Activated CD4-positive, alpha-beta T cell treated with anti-CD3 and anti-CD28 coated beads, Interleukin-2, amount 10 ng/mL, durations not matched to agents 7 days and 5 days (primary cell): ENCODE data around the gene CAB39L. TPM values are rescaled to one million over a fixed set of nuclear protein-coding genes. Genes with fewer than 3 reads are reported as not detected.

Experiments
- CTCF ChIA-PET: fragments of 350-600 bp; sonication (Branson Sonifier 250); formaldehyde crosslinking; loops from one replicate; lab custom pipeline; 2021; ENCODE audit warnings: antibody characterized with exemption; lab: Charles Lee
- POLR2A ChIA-PET: fragments of 350-600 bp; sonication (Branson Sonifier 250); formaldehyde crosslinking; loops from one replicate; lab custom pipeline; 2021; ENCODE audit warnings: antibody characterized with exemption; lab: Charles Lee
- DNase-seq: peaks from one replicate; pipeline ENCODE4 v3.0.0-alpha.2; 2020
- H3K27ac Mint-ChIP-seq: one replicate; pipeline ENCODE4 v1.8.0; 2021; ENCODE audit warnings: mild to moderate bottlenecking, moderate library complexity, mixed read lengths
- H3K27me3 Mint-ChIP-seq: one replicate; pipeline ENCODE4 v1.8.0; 2021; ENCODE audit warnings: mixed read lengths
- H3K36me3 Mint-ChIP-seq: one replicate; pipeline ENCODE4 v1.8.0; 2021; ENCODE audit warnings: low read depth, mixed read lengths
- H3K4me1 Mint-ChIP-seq: one replicate; pipeline ENCODE4 v1.8.0; 2021; ENCODE audit warnings: mixed read lengths
- H3K4me3 Mint-ChIP-seq: one replicate; pipeline ENCODE4 v1.8.0; 2021; ENCODE audit warnings: mild to moderate bottlenecking, moderate library complexity, mixed read lengths
- H3K9me3 Mint-ChIP-seq: one replicate; pipeline ENCODE4 v1.8.0; 2021; ENCODE audit warnings: mixed read lengths
- total RNA-seq, 2 experiments: library from RNA; stranded (reverse); gene quantifications; one replicate each; pipeline ENCODE4 v1.2.3, GENCODE V29; 2021

CAB39L gene
- total RNA-seq, result 1 to 10 TPM; 3.1 to 3.5 TPM

- peak within 1 kb of the TSS; percentile 92 for H3K4me3 Mint-ChIP-seq
- no peaks in the 10 kb centered on the region for H3K9me3 Mint-ChIP-seq
- DNase-seq, result peak; percentile 99
- H3K36me3 Mint-ChIP-seq, result peaks cover 20% of the 10 kb centered on the region
- peak within 1 kb of the TSS; percentile 99 for H3K27ac Mint-ChIP-seq
- ChIA-PET CTCF (interaction anchor here (0.5 to 2.9 kb wide), 12 partner anchors 9 to 142 kb away, joined by 3 to 11 read pairs (median 4); no protein-coding TSS in a partner anchor), POLR2A (interaction anchor here (1.4 to 2.4 kb wide), 3 partner anchors 11 to 184 kb away, joined by 3 to 14 read pairs (median 4); partner anchors contain the start of genes ARL11 and PHF11)
- no peaks in the 10 kb centered on the region for H3K27me3 Mint-ChIP-seq
- H3K4me1 Mint-ChIP-seq, result peaks cover 54% of the 10 kb centered on the region
Measured at GRCh38 chr13:49443704-49444523, at the start of gene CAB39L, which contains the start of gene SETDB2. Gene CAB39L (minus strand): TSS chr13:49444064. CDS start chr13:49382910, 61,154 bp downstream. Gene SETDB2 (plus strand): TSS chr13:49444274. CDS start chr13:49451894, 7,620 bp downstream.

GRCh38 chr13:49488563-49488962, 44.7 kb upstream of the CAB39L start:
- Mint-ChIP-seq H3K27ac (no peak overlapping the region), H3K4me3 (no peak overlapping the region), H3K9me3 (no peaks in the 10 kb centered on the region), H3K36me3 (peaks cover 40% of the 10 kb centered on the region), H3K4me1 (peaks cover 7% of the 10 kb centered on the region), H3K27me3 (no peaks in the 10 kb centered on the region)
- CTCF ChIA-PET, result no interaction called here
- POLR2A ChIA-PET, result interaction anchor here (0.7 kb wide), 1 partner anchor 22 kb away, joined by 3 read pairs; no protein-coding TSS in a partner anchor
- no peak for DNase-seq

GRCh38 chr13:49481788-49482187, 37.9 kb upstream of the CAB39L start:
- H3K27me3 Mint-ChIP-seq, result no peaks in the 10 kb centered on the region
- H3K27ac Mint-ChIP-seq, result no peak overlapping the region
- no peak overlapping the region for H3K4me3 Mint-ChIP-seq
- POLR2A ChIA-PET, result no interaction called here
- H3K4me1 Mint-ChIP-seq, result no peaks in the 10 kb centered on the region
- CTCF ChIA-PET, result interaction anchor here (1.2 to 1.3 kb wide), 2 partner anchors 10 to 11 kb away, joined by 3 read pairs; no protein-coding TSS in a partner anchor
- H3K36me3 Mint-ChIP-seq, result peaks cover 50% of the 10 kb centered on the region
- H3K9me3 Mint-ChIP-seq, result no peaks in the 10 kb centered on the region
- DNase-seq, result no peak

- no peak for DNase-seq
- no peaks in the 10 kb centered on the region for H3K9me3 Mint-ChIP-seq
- H3K4me1 Mint-ChIP-seq, result no peaks in the 10 kb centered on the region
- no peak overlapping the region for H3K27ac Mint-ChIP-seq
- no peak overlapping the region for H3K4me3 Mint-ChIP-seq
- no peaks in the 10 kb centered on the region for H3K27me3 Mint-ChIP-seq
- H3K36me3 Mint-ChIP-seq, result peaks cover 33% of the 10 kb centered on the region
- POLR2A ChIA-PET, result no interaction called here
- CTCF ChIA-PET, result interaction anchor here (1.3 kb wide), 1 partner anchor 10 kb away, joined by 3 read pairs; no protein-coding TSS in a partner anchor
Measured at GRCh38 chr13:49476529-49476928, 32.7 kb upstream of the CAB39L start.

- POLR2A ChIA-PET, result no interaction called here
- H3K4me1 Mint-ChIP-seq, result no peaks in the 10 kb centered on the region
Measured at GRCh38 chr13:49472186-49472585, 28.3 kb upstream of the CAB39L start.

GRCh38 chr13:49466292-49466838, 22.5 kb upstream of the CAB39L start:
- no peaks in the 10 kb centered on the region for H3K4me1 Mint-ChIP-seq
- H3K27me3 Mint-ChIP-seq, result no peaks in the 10 kb centered on the region
- H3K36me3 Mint-ChIP-seq, result peaks cover 49% of the 10 kb centered on the region
- POLR2A ChIA-PET, result interaction anchor here (0.6 kb wide), 1 partner anchor 22 kb away, joined by 3 read pairs; no protein-coding TSS in a partner anchor
- H3K4me3 Mint-ChIP-seq, result no peak overlapping the region
- H3K9me3 Mint-ChIP-seq, result peaks cover 13% of the 10 kb centered on the region
- CTCF ChIA-PET, result interaction anchor here (0.6 to 1.0 kb wide), 4 partner anchors 11 to 1275 kb away, joined by 3 to 5 read pairs (median 4); no protein-coding TSS in a partner anchor
- no peak overlapping the region for H3K27ac Mint-ChIP-seq
- DNase-seq, result no peak

More at GRCh38 chr13:49472186-49472585, 28.3 kb upstream of the CAB39L start:
- H3K4me3 Mint-ChIP-seq, result no peak overlapping the region
- no peak for DNase-seq
- no peaks in the 10 kb centered on the region for H3K27me3 Mint-ChIP-seq
- peaks cover 31% of the 10 kb centered on the region for H3K36me3 Mint-ChIP-seq
- no peak overlapping the region for H3K27ac Mint-ChIP-seq
- no peaks in the 10 kb centered on the region for H3K9me3 Mint-ChIP-seq
- CTCF ChIA-PET, result interaction anchor here (1.1 kb wide), 1 partner anchor 21 kb away, joined by 3 read pairs; no protein-coding TSS in a partner anchor

GRCh38 chr13:49464621-49465325, 20.9 kb upstream of the CAB39L start:
- Mint-ChIP-seq H3K27ac (no peak overlapping the region), H3K4me1 (no peaks in the 10 kb centered on the region), H3K36me3 (peaks cover 51% of the 10 kb centered on the region), H3K9me3 (peaks cover 13% of the 10 kb centered on the region), H3K4me3 (no peak overlapping the region), H3K27me3 (no peaks in the 10 kb centered on the region)
- POLR2A ChIA-PET, result no interaction called here
- no peak for DNase-seq
- CTCF ChIA-PET, result interaction anchor here (0.6 to 0.9 kb wide), 3 partner anchors 21 to 1491 kb away, joined by 3 to 6 read pairs (median 5); partner anchors contain the start of genes CAB39L and SETDB2

GRCh38 chr13:49464085-49464484, 20.2 kb upstream of the CAB39L start:
- Mint-ChIP-seq H3K27me3 (no peaks in the 10 kb centered on the region), H3K9me3 (peaks cover 13% of the 10 kb centered on the region), H3K27ac (no peak overlapping the region), H3K4me3 (no peak overlapping the region), H3K4me1 (no peaks in the 10 kb centered on the region), H3K36me3 (peaks cover 44% of the 10 kb centered on the region)
- ChIA-PET POLR2A (no interaction called here), CTCF (no interaction called here)
- no peak for DNase-seq

GRCh38 chr13:49459580-49459979, 15.7 kb upstream of the CAB39L start:
- CTCF ChIA-PET, result interaction anchor here (1.0 to 1.7 kb wide), 3 partner anchors 9 to 25 kb away, joined by 3 to 5 read pairs (median 3); no protein-coding TSS in a partner anchor
- no peaks in the 10 kb centered on the region for H3K27me3 Mint-ChIP-seq
- peaks cover 13% of the 10 kb centered on the region for H3K9me3 Mint-ChIP-seq
- DNase-seq, result no peak
- peaks cover 45% of the 10 kb centered on the region for H3K36me3 Mint-ChIP-seq
- POLR2A ChIA-PET, result no interaction called here
- H3K4me1 Mint-ChIP-seq, result peaks cover 7% of the 10 kb centered on the region
- no peak overlapping the region for H3K4me3 Mint-ChIP-seq
- no peak overlapping the region for H3K27ac Mint-ChIP-seq

- Mint-ChIP-seq H3K4me1 (peaks cover 20% of the 10 kb centered on the region), H3K4me3 (no peak overlapping the region), H3K27me3 (no peaks in the 10 kb centered on the region), H3K36me3 (peaks cover 41% of the 10 kb centered on the region), H3K27ac (no peak overlapping the region), H3K9me3 (peaks cover 2% of the 10 kb centered on the region)
- ChIA-PET CTCF (no interaction called here), POLR2A (no interaction called here)
- no peak for DNase-seq
Measured at GRCh38 chr13:49457221-49457620, 13.4 kb upstream of the CAB39L start.

GRCh38 chr13:49456156-49456555, 12.3 kb upstream of the CAB39L start:
- Mint-ChIP-seq H3K4me3 (no peak overlapping the region), H3K27me3 (no peaks in the 10 kb centered on the region), H3K36me3 (peaks cover 35% of the 10 kb centered on the region), H3K27ac (no peak overlapping the region), H3K4me1 (peaks cover 20% of the 10 kb centered on the region), H3K9me3 (no peaks in the 10 kb centered on the region)
- CTCF ChIA-PET, result no interaction called here
- DNase-seq, result no peak
- POLR2A ChIA-PET, result no interaction called here

GRCh38 chr13:49455007-49455398, 11.1 kb upstream of the CAB39L start:
- Mint-ChIP-seq H3K36me3 (peaks cover 35% of the 10 kb centered on the region), H3K9me3 (no peaks in the 10 kb centered on the region), H3K27ac (no peak overlapping the region), H3K27me3 (no peaks in the 10 kb centered on the region), H3K4me3 (no peak overlapping the region), H3K4me1 (peaks cover 27% of the 10 kb centered on the region)
- POLR2A ChIA-PET, result interaction anchor here (1.0 kb wide), 1 partner anchor 10 kb away, joined by 3 read pairs; the partner anchor contains the start of gene SETDB2
- no peak for DNase-seq
- CTCF ChIA-PET, result interaction anchor here (0.6 to 2.2 kb wide), 3 partner anchors 10 to 136 kb away, joined by 3 to 8 read pairs (median 5); no protein-coding TSS in a partner anchor
